ENCODE results near the gene ABCA12.

ABCA12 gene

DNA sequence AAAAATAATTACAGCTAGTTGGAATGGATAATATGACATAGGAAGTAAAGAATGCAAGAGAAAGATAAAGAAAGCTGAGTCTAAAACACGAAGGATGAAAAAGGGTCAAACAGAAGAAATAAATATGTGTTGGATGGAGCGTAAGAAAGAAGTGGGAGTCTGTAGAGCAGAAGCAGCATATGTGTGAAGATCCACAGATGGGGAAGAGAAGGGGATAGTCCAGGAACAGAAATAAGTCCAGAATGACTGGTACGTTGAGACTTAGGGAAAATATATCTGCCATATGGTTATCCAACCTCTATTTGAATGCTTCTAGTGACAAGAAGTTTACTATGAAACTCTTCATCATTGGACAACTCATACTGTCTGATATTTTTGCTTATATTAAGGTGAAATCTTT, 18.0 kb downstream of the ABCA12 start:
- Histone ChIP-seq H3K27me3 (ENCODE audit: insufficient read depth, insufficient read length) (no peaks in the 10 kb centered on the region), H3K36me3 (ENCODE audit: insufficient read depth, insufficient read length, low read length) (no peaks in the 10 kb centered on the region), H3K9ac (ENCODE audit: insufficient read length, low read depth) (no peak overlapping the region), H3K4me1 (ENCODE audit: insufficient read depth, insufficient read length) (no peaks in the 10 kb centered on the region), H3K4me3 (ENCODE audit: insufficient read length, low read depth) (no peak overlapping the region), H3K9me3 (ENCODE audit: insufficient read depth, low read length) (no peaks in the 10 kb centered on the region)
- TF ChIP-seq ZNF274 (IDR thresholded peaks at IDR 0.05; ENCODE audit: low read depth, low read length) (no peak), SUZ12 (IDR thresholded peaks at IDR 0.05; ENCODE audit: extremely low read depth, insufficient read depth, insufficient read length) (no peak)
- DNase-seq (ENCODE audit: low read depth, low spot score) = no peak

DNA sequence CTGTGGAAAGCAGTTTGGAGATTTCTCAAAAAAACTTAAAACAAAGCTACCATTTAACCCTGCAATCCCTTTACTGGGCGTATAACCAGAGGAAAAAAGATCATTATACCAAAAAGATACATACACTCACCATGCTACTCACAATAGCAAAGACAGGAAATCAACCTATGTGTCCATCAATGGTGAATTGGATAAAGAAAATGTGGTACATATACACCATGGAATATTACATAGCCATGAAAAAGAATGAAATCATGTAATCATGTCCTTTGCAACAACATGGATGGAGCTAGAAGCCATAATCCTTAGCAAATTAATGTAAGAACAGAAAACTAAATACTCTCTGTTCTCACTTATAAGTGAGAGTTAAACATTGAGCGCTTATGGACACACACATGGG, 18.6 kb downstream of the ABCA12 start:
- Histone ChIP-seq H3K9ac (ENCODE audit: insufficient read length, low read depth) (no peak overlapping the region), H3K4me3 (ENCODE audit: insufficient read length, low read depth) (no peak overlapping the region), H3K36me3 (ENCODE audit: insufficient read depth, insufficient read length, low read length) (no peaks in the 10 kb centered on the region), H3K9me3 (ENCODE audit: insufficient read depth, low read length) (no peaks in the 10 kb centered on the region), H3K27me3 (ENCODE audit: insufficient read depth, insufficient read length) (no peaks in the 10 kb centered on the region), H3K4me1 (ENCODE audit: insufficient read depth, insufficient read length) (no peaks in the 10 kb centered on the region)
- no peak for TF ChIP-seq ZNF274 (IDR thresholded peaks at IDR 0.05; ENCODE audit: low read depth, low read length)
- TF ChIP-seq SUZ12 (IDR thresholded peaks at IDR 0.05; ENCODE audit: extremely low read depth, insufficient read depth, insufficient read length) = no peak
- TF ChIP-seq YY1 (IDR thresholded peaks at IDR 0.05; ENCODE audit: insufficient read depth, insufficient read length) = no peak
- no peak for DNase-seq (ENCODE audit: low read depth, low spot score)

DNA sequence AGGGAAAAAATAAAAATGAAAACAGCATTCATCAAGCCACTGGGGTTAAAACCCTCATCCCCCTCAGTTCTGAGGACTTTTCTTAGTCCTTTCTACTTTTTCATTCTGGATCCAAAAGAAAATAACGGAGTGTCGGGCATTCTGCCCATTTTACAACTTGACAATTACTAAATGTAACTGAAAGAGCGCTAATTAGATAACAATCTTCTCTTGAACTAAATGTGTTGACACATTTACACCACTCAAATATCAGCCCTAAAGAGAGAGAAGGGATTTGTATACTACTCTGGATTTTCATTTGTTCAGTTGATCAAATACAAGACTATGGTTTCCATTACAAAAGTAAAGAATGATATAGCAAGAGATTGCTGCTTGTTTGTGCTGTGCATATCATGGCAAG, 27.5 kb downstream of the ABCA12 start:
- TF ChIP-seq SUZ12 (IDR thresholded peaks at IDR 0.05; ENCODE audit: extremely low read depth, insufficient read depth, insufficient read length) (no peak), YY1 (IDR thresholded peaks at IDR 0.05; ENCODE audit: insufficient read depth, insufficient read length) (no peak)
- Histone ChIP-seq H3K4me3 (ENCODE audit: insufficient read length, low read depth) (no peak overlapping the region), H3K9ac (ENCODE audit: insufficient read length, low read depth) (no peak overlapping the region), H3K9me3 (ENCODE audit: insufficient read depth, low read length) (no peaks in the 10 kb centered on the region), H3K4me1 (ENCODE audit: insufficient read depth, insufficient read length) (no peaks in the 10 kb centered on the region), H3K27me3 (ENCODE audit: insufficient read depth, insufficient read length) (no peaks in the 10 kb centered on the region), H3K36me3 (ENCODE audit: insufficient read depth, insufficient read length, low read length) (no peaks in the 10 kb centered on the region)
- no peak for DNase-seq (ENCODE audit: low read depth, low spot score)

DNA sequence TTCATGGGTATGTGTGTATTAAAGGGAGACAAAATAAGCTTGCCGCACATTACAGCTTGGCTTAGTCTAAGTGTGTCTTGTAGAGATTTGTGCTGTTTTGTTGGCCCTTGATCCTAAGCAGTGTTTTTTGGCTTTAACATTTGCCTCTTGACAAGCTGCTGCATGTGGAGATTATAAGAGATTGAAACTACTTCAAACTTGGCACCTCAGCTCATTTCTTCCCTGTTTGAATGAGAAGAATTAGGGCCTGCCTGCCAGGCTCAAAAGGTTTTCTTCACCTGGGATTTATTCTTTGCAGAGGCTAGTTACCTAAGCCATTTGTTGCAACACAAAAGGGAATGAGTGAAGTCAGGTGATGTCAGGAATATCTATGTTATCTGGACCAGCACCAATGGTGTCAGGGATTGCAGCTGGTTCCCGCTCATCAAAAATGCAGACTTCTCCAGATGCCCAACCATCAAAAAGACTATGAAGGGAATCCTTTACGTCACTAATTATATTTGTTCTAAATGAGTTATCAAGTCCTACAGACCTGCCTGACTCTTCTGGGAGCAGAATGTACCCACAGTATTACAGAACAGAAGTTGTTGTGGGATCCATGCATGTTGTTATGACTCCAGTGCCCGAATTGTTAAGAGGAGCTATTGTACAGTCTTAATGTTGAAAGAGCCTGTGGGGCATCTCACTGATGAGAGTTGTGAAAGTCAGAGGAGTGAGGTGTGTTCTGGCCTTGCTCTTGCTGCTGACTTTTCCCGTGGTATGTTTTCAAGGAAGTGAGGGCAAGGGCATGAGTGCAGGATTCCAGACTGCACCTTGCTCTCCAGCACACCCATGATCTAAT, 31.0 kb downstream of the ABCA12 start:
- Histone ChIP-seq H3K27me3 (ENCODE audit: insufficient read depth, insufficient read length) (no peaks in the 10 kb centered on the region), H3K9ac (ENCODE audit: insufficient read length, low read depth) (no peak overlapping the region), H3K4me3 (ENCODE audit: insufficient read length, low read depth) (no peak overlapping the region), H3K4me1 (ENCODE audit: insufficient read depth, insufficient read length) (no peaks in the 10 kb centered on the region), H3K9me3 (ENCODE audit: insufficient read depth, low read length) (no peaks in the 10 kb centered on the region), H3K36me3 (ENCODE audit: insufficient read depth, insufficient read length, low read length) (no peaks in the 10 kb centered on the region)
- TF ChIP-seq SUZ12 (IDR thresholded peaks at IDR 0.05; ENCODE audit: extremely low read depth, insufficient read depth, insufficient read length) = no peak
- no peak for TF ChIP-seq ZNF274 (IDR thresholded peaks at IDR 0.05; ENCODE audit: low read depth, low read length)
- no peak for TF ChIP-seq YY1 (IDR thresholded peaks at IDR 0.05; ENCODE audit: insufficient read depth, insufficient read length)
- no peak for DNase-seq (ENCODE audit: low read depth, low spot score)

DNA sequence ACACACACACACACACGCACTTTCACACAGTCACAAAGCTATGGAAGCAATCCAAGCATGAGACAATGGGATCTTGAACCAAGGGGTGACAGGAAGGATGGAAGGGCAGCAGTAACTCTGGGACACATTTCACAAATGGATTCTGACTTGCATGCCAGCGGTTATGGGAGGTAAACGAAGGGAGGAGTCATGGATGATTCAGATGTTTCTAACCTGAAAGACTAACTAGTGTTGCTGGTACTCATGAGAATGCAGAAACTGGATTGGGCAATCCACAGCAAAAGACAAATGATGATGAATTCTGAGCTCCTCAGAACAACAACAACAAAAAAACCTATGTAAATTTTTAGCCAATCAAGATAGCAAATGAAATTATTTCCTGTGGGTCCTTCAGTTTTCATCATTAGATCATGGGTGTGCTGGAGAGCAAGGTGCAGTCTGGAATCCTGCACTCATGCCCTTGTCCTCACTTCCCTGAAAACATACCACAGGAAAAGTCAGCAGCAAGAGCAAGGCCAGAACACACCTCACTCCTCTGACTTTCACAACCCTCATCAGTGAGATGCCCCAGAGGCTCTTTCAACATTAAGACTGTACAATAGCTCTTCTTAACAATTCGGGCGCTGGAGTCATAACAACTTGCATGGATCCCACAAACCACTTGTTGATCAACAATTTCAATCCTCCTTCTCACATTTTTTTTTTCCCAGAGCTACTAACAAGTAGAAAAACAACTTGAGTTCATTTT, 32.6 kb downstream of the ABCA12 start:
- H3K4me3 ChIP-seq (ENCODE audit: insufficient read length, low read depth) = no peak overlapping the region
- H3K36me3 ChIP-seq (ENCODE audit: insufficient read depth, insufficient read length, low read length) = no peaks in the 10 kb centered on the region
- TF ChIP-seq SUZ12 (IDR thresholded peaks at IDR 0.05; ENCODE audit: extremely low read depth, insufficient read depth, insufficient read length) = no peak
- TF ChIP-seq ZNF274 (IDR thresholded peaks at IDR 0.05; ENCODE audit: low read depth, low read length) = no peak
- no peak for TF ChIP-seq YY1 (IDR thresholded peaks at IDR 0.05; ENCODE audit: insufficient read depth, insufficient read length)
- no peaks in the 10 kb centered on the region for H3K27me3 ChIP-seq (ENCODE audit: insufficient read depth, insufficient read length)
- no peak overlapping the region for H3K9ac ChIP-seq (ENCODE audit: insufficient read length, low read depth)
- no peaks in the 10 kb centered on the region for H3K9me3 ChIP-seq (ENCODE audit: insufficient read depth, low read length)
- H3K4me1 ChIP-seq (ENCODE audit: insufficient read depth, insufficient read length) = no peaks in the 10 kb centered on the region
- DNase-seq (ENCODE audit: low read depth, low spot score) = no peak

DNA sequence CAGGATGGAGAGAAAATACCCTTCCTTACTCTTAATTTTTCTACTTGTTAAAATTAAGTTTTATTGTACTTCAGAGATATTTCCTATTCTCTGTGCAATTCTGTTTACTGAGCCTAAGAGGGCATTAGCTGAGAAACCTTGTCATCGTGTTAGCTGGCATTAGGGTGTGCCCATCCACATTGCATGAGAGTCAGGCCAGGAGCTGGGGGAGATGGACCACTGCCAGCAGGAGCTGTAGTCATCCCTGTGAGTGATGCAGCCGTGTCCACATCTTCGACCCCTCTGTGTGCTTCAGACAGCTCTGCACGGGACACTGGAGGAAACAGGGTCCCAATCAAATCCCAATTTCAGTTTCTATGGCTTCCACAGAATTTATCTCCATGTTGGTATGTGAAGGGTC, 34.2 kb downstream of the ABCA12 start:
- Histone ChIP-seq H3K27me3 (ENCODE audit: insufficient read depth, insufficient read length) (no peaks in the 10 kb centered on the region), H3K4me1 (ENCODE audit: insufficient read depth, insufficient read length) (no peaks in the 10 kb centered on the region), H3K9me3 (ENCODE audit: insufficient read depth, low read length) (no peaks in the 10 kb centered on the region), H3K4me3 (ENCODE audit: insufficient read length, low read depth) (no peak overlapping the region), H3K9ac (ENCODE audit: insufficient read length, low read depth) (no peak overlapping the region), H3K36me3 (ENCODE audit: insufficient read depth, insufficient read length, low read length) (no peaks in the 10 kb centered on the region)
- DNase-seq (ENCODE audit: low read depth, low spot score) = no peak
- TF ChIP-seq YY1 (IDR thresholded peaks at IDR 0.05; ENCODE audit: insufficient read depth, insufficient read length) (no peak), ZNF274 (IDR thresholded peaks at IDR 0.05; ENCODE audit: low read depth, low read length) (no peak), SUZ12 (IDR thresholded peaks at IDR 0.05; ENCODE audit: extremely low read depth, insufficient read depth, insufficient read length) (no peak)

DNA sequence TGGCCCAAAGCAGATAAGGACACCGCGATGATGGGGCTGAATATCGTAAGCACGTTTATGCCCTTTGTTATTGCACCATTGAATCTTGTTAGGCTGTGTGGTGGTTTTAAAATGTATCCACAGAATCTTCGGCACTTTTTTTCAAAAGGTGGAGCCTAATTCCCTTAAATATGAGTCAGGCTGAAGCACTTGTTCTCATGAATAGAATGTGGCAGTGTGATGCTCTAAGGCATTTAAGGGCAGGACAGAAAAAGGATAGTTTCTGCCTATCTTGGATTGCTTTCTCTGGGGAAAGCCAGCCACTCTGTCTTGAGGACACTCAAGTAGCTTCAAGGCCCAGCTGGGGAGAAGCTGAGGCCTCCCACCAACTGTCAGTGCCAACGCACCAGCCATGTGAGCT, 39.6 kb downstream of the ABCA12 start:
- TF ChIP-seq SUZ12 (IDR thresholded peaks at IDR 0.05; ENCODE audit: extremely low read depth, insufficient read depth, insufficient read length) = no peak
- Histone ChIP-seq H3K36me3 (ENCODE audit: insufficient read depth, insufficient read length, low read length) (no peaks in the 10 kb centered on the region), H3K9ac (ENCODE audit: insufficient read length, low read depth) (no peak overlapping the region), H3K4me3 (ENCODE audit: insufficient read length, low read depth) (no peak overlapping the region), H3K9me3 (ENCODE audit: insufficient read depth, low read length) (peaks cover 7% of the 10 kb centered on the region; the same call in 1 of the 2 replicates), H3K27me3 (ENCODE audit: insufficient read depth, insufficient read length) (no peaks in the 10 kb centered on the region), H3K4me1 (ENCODE audit: insufficient read depth, insufficient read length) (no peaks in the 10 kb centered on the region)
- no peak for DNase-seq (ENCODE audit: low read depth, low spot score)
